ENCODE data around the gene BEST4. TPM values are rescaled to one million over a fixed set of nuclear protein-coding genes. Genes with fewer than 3 reads are reported as not detected.

Gene BEST4
- total RNA-seq, 1 experiment from 2014 or later: 0.15 TPM

DNA sequence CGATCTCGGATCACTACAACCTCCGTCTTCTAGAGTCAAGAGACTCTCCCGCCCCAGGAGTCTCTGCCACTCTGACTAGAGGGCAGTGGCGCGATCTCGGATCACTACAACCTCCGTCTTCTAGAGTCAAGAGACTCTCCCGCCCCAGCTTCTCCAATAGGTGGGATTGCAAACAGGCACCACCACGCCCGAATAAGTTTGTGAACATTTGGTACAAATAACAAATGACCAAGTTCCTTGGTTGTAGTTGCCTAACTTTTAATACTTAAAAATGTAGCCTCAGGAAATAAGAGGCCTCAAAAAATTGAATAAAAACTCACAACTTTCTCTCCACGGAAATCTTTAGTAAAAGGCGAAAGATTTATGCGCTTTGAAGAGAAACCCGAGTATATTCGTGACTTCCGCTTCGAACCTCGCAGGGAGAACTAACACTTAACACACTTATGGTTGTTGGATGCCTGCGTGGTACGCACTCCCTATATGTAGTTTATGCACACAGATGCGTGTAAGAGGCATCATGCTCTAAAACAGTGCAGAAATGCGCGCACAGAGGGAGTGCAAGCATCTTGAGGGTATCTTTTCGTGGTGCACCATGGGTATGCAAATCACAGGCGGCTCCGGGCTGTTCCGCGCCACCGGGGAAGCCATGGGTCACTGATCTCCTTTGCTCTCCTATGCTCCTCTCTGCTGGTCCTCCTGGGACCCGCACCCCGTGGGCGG is 31.8 kb upstream of the BEST4 start:
- Histone ChIP-seq H3K27ac (ENCODE audit: low read length) (peak overlapping the region; percentile 99), H3K9me3 (ENCODE audit: control insufficient read depth, insufficient read depth, low read depth, low read length) (no peaks in the 10 kb centered on the region), H3K4me1 (ENCODE audit: control insufficient read depth, insufficient read depth, low read length) (peaks cover 10% of the 10 kb centered on the region; the same call in 1 of the 2 replicates), H3K36me3 (ENCODE audit: control insufficient read depth, insufficient read depth, low read length) (no peaks in the 10 kb centered on the region), H3K4me3 (ENCODE audit: low read depth in 2 of 2, low read length in 2 of 2) (peak overlapping the region; percentile 50 to 76), H3K27me3 (ENCODE audit: control insufficient read depth, insufficient read depth, low read length) (no peaks in the 10 kb centered on the region)
- CTCF ChIA-PET: interaction anchor here (0.9 kb wide), 1 partner anchor 20 kb away, joined by 3 read pairs; the partner anchor contains the start of gene PLK3
- in situ Hi-C loops (cut with HindIII; ENCODE audit: low pct_unique_long_range_greater_than_20kb, low sequenced_read_pairs): no loop called here
- intact Hi-C loops (cut with micrococcal nuclease; ENCODE audit: unreplicated experiment): loop anchor here (2.0 to 10.0 kb wide), 2 partner anchors 27 to 85 kb away; partner anchors contain the start of genes KIF2C and RNU5D-1
- ATAC-seq (peak; percentile 96), DNase-seq (ENCODE audit: low read depth, low spot score) (peak; percentile 89)
- TF ChIP-seq SIN3A (IDR thresholded peaks at IDR 0.05; ENCODE audit: borderline replicate concordance, insufficient read depth, low read depth, low read length) (peak; percentile 95), POLR2AphosphoS5 (IDR thresholded peaks at IDR 0.05; ENCODE audit: low read depth, low read length) (peak; percentile 100), TCF7L2 (IDR thresholded peaks at IDR 0.05; ENCODE audit: low read depth, low read length) (peak; percentile 75), REST (IDR thresholded peaks at IDR 0.05; ENCODE audit: insufficient read depth in 1 of 2, low read depth in 2 of 2, low read length in 1 of 2) (no peak)
- TF ChIP-seq, protein P1, sequence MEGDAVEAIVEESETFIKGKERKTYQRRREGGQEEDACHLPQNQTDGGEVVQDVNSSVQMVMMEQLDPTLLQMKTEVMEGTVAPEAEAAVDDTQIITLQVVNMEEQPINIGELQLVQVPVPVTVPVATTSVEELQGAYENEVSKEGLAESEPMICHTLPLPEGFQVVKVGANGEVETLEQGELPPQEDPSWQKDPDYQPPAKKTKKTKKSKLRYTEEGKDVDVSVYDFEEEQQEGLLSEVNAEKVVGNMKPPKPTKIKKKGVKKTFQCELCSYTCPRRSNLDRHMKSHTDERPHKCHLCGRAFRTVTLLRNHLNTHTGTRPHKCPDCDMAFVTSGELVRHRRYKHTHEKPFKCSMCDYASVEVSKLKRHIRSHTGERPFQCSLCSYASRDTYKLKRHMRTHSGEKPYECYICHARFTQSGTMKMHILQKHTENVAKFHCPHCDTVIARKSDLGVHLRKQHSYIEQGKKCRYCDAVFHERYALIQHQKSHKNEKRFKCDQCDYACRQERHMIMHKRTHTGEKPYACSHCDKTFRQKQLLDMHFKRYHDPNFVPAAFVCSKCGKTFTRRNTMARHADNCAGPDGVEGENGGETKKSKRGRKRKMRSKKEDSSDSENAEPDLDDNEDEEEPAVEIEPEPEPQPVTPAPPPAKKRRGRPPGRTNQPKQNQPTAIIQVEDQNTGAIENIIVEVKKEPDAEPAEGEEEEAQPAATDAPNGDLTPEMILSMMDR (IDR thresholded peaks at IDR 0.05): no peak
- TSS peak; percentile 100 for BruUV-seq (replicated peaks)
- POLR2A ChIA-PET: interaction anchor here (0.6 to 1.6 kb wide), 14 partner anchors 10 to 251 kb away, joined by 3 to 25 read pairs (median 4); partner anchors contain the start of genes BEST4, DYNLT4, EIF2B3 and HECTD3

- peaks cover 10% of the 10 kb centered on the region; the same call in 1 of the 2 replicates for H3K4me1 ChIP-seq (ENCODE audit: control insufficient read depth, insufficient read depth, low read length)
- DNase-seq (ENCODE audit: low read depth, low spot score): no peak
- H3K27me3 ChIP-seq (ENCODE audit: control insufficient read depth, insufficient read depth, low read length): no peaks in the 10 kb centered on the region
- no TSS peak for BruUV-seq (replicated peaks)
- ATAC-seq: peak; percentile 66
- TF ChIP-seq TCF7L2 (IDR thresholded peaks at IDR 0.05; ENCODE audit: low read depth, low read length): peak; percentile 69
- TF ChIP-seq, protein P1 (IDR thresholded peaks at IDR 0.05): no peak
- POLR2A ChIA-PET: interaction anchor here (0.6 to 1.6 kb wide), 14 partner anchors 10 to 252 kb away, joined by 3 to 25 read pairs (median 4); partner anchors contain the start of genes BEST4, DYNLT4, EIF2B3 and HECTD3
- no peaks in the 10 kb centered on the region for H3K9me3 ChIP-seq (ENCODE audit: control insufficient read depth, insufficient read depth, low read depth, low read length)
- no peaks in the 10 kb centered on the region for H3K36me3 ChIP-seq (ENCODE audit: control insufficient read depth, insufficient read depth, low read length)
- peak overlapping the region; percentile 50 to 76 for H3K4me3 ChIP-seq (ENCODE audit: low read depth in 2 of 2, low read length in 2 of 2)
- peak overlapping the region; percentile 99 for H3K27ac ChIP-seq (ENCODE audit: low read length)
- CTCF ChIA-PET: interaction anchor here (0.9 kb wide), 1 partner anchor 19 kb away, joined by 3 read pairs; the partner anchor contains the start of gene PLK3
- in situ Hi-C loops (cut with HindIII; ENCODE audit: low pct_unique_long_range_greater_than_20kb, low sequenced_read_pairs) (no loop called here), intact Hi-C loops (cut with micrococcal nuclease; ENCODE audit: unreplicated experiment) (loop anchor here (2.0 to 10.0 kb wide), 2 partner anchors 26 to 84 kb away; partner anchors contain the start of genes KIF2C and RNU5D-1)
Observed at GRCh38 chr1:44819196-44819607, 31.2 kb upstream of the BEST4 start.
